Nephron (organoid): ENCODE data around the gene ZNF784.

Experiments used
- H3K27ac Mint-ChIP-seq, 3 experiments: 2 replicates each; pipeline ENCODE4 v1.8.0; 2020; ENCODE audit warnings: mixed read lengths in 3 of 3, mild to moderate bottlenecking in 2 of 3, moderate library complexity in 1 of 3
- H3K27me3 Mint-ChIP-seq: 2 replicates; pipeline ENCODE4 v1.8.0; 2021; ENCODE audit warnings: low read depth, mild to moderate bottlenecking, moderate library complexity, mixed read lengths
- H3K36me3 Mint-ChIP-seq: 2 replicates; pipeline ENCODE4 v1.8.0; 2020; ENCODE audit warnings: low read depth, mixed read lengths
- H3K4me1 Mint-ChIP-seq: 2 replicates; pipeline ENCODE4 v1.8.0; 2020; ENCODE audit warnings: mixed read lengths
- H3K4me3 Mint-ChIP-seq, 3 experiments: 2 replicates each; pipeline ENCODE4 v1.8.0; 2020; ENCODE audit warnings: mild to moderate bottlenecking in 3 of 3, mixed read lengths in 3 of 3, moderate library complexity in 2 of 3
- H3K9me3 Mint-ChIP-seq: 2 replicates; pipeline ENCODE4 v1.8.0; 2020; ENCODE audit warnings: mixed read lengths
- CTCF ChIP-seq, 3 experiments: fragments of 200-600 bp; sonication (generic); IDR thresholded peaks; one replicate each; pipeline ENCODE4 v1.5.0; 2021; ENCODE audit warnings: antibody characterized with exemption in 3 of 3; ENCODE audit not compliant: unreplicated experiment in 3 of 3

ZNF784 gene

DNA sequence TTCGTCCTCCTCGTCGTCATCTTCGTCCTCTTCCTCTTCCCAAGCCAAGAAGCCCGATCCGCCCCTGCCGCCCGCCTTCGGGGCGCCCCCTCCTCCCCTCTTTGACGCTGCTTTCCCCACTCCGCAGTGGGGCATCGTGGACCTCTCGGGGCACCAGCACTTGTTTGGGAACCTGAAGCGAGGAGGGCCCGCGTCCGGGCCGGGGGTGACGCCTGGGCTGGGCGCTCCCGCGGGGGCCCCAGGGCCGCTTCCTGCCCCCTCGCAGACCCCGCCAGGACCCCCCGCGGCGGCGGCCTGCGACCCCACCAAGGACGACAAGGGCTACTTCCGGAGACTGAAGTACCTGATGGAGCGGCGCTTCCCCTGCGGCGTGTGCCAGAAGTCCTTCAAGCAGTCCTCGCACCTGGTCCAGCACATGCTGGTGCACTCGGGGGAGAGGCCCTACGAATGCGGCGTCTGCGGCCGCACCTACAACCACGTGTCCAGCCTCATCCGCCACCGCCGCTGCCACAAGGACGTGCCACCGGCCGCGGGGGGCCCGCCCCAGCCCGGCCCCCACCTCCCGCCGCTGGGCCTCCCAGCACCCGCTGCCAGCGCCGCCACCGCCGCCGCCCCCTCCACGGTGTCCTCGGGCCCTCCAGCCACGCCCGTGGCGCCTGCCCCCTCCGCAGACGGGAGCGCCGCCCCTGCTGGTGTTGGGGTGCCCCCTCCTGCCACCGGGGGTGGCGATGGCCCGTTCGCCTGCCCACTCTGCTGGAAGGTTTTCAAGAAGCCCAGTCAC is 10.2 kb downstream of the ZNF784 start:
- no peaks in the 10 kb centered on the region for H3K9me3 Mint-ChIP-seq
- peaks cover 52% of the 10 kb centered on the region for H3K36me3 Mint-ChIP-seq
- no peak overlapping the region for H3K27ac Mint-ChIP-seq
- no peak overlapping the region for H3K4me3 Mint-ChIP-seq
- TF ChIP-seq CTCF (IDR thresholded peaks at IDR 0.05; ENCODE audit: unreplicated experiment in 3 of 3), result no peak
- H3K27me3 Mint-ChIP-seq, result no peaks in the 10 kb centered on the region
- no peaks in the 10 kb centered on the region for H3K4me1 Mint-ChIP-seq

GRCh38 chr19:55613396-55613795 is 11.0 kb downstream of the ZNF784 start:
- TF ChIP-seq CTCF (IDR thresholded peaks at IDR 0.05; ENCODE audit: unreplicated experiment in 3 of 3), result no peak
- Mint-ChIP-seq H3K36me3 (peaks cover 57% of the 10 kb centered on the region), H3K4me3 (no peak overlapping the region)

DNA sequence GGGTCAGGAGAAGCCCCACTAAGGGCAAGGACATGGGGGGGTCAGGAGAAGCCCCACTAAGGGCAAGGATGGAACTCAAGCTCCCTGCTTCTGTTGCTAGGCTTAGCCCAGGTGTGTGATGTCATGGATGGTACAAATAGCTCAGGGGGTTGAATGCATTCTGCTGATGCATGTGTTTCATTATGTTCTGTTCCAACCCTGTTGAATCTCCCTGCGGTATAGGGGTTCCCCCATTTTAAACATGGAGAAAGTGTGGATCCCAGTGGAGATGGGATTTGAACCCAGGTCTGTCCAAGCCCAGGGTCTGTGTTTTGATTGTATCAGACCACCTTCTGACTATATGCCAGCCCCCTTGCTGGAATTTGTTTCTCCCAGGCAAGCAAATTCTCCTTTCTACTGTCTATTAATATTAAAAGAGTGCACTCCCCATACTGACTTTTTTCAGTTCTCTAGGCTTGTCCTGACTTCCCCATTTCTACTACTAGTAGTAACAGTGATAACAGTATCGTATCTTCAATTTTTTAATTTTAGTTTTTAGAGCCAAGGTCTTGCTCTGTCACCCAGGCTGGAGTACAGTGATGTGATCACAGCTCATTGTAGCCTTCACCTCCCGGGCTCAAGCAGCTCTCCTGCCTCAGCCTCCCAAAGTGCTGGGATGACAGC is 12.3 kb downstream of the ZNF784 start:
- H3K27me3 Mint-ChIP-seq, result no peaks in the 10 kb centered on the region
- TF ChIP-seq CTCF (IDR thresholded peaks at IDR 0.05; ENCODE audit: unreplicated experiment in 3 of 3), result no peak
- no peak overlapping the region for H3K4me3 Mint-ChIP-seq
- H3K4me1 Mint-ChIP-seq, result peaks cover 5% of the 10 kb centered on the region
- peaks cover 58% of the 10 kb centered on the region for H3K36me3 Mint-ChIP-seq
- no peaks in the 10 kb centered on the region for H3K9me3 Mint-ChIP-seq
- H3K27ac Mint-ChIP-seq, result peak overlapping the region in 1 of 3 experiments; percentile 65

More at GRCh38 chr19:55613396-55613795, 11.0 kb downstream of the ZNF784 start:
- Mint-ChIP-seq H3K9me3 (no peaks in the 10 kb centered on the region), H3K27ac (no peak overlapping the region), H3K4me1 (no peaks in the 10 kb centered on the region), H3K27me3 (no peaks in the 10 kb centered on the region)

DNA sequence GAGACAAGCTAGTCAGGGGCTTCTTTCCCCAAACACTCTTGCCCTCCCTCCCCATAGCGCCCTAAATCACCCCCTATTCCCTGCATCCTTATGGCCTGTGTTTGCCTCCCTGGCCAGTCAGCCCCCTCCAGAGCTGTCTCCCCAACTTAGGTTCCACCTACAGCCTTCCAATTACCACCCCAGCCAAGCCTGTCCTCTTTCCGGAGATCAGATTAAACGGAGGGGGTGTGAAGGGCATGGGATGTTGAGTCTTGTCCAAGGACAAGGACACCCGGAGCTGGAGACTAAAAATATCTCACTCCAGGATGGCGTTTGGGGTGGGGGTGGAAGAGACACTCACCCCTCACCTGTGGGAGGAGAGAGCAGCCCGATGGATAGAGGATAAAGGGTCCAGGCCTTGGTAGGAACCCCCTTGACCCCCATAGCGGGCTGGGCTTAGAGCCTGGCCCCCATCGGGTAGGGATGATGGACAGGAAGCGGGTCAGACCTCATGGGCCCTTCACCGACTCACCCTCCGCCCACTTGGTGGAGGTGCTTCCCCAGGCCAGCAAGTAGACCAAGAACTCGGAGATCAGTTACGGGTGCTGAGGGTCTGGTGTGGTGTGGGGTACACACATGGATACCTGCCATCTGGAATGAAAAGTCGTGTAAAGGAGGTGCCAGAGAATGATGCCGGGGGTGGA is 12.9 kb downstream of the ZNF784 start:
- H3K27me3 Mint-ChIP-seq, result no peaks in the 10 kb centered on the region
- peaks cover 12% of the 10 kb centered on the region for H3K4me1 Mint-ChIP-seq
- no peaks in the 10 kb centered on the region for H3K9me3 Mint-ChIP-seq

DNA sequence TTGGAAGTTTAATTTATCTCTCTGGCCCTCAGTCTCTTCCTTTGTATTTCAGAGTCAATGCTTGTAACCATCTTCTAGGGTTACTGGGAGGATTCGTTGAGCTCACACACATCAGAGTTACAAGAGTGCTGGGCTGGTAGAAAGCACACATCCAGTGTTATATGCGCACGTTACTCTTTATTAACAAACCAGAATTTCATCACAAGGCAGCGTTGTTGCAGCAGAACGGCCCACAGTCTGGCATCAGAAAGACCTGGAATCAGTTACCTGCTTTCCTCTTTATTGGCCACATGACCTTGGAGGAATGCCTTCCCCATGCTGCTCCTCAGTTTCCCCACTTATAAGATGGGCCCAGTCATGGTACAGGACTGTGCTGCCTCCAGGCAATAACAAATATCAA is 15.0 kb downstream of the ZNF784 start:
- Mint-ChIP-seq H3K4me3 (peak overlapping the region in 2 of 3 experiments; percentile 16 to 54), H3K27me3 (no peaks in the 10 kb centered on the region), H3K27ac (no peak overlapping the region), H3K9me3 (no peaks in the 10 kb centered on the region), H3K4me1 (peaks cover 21% of the 10 kb centered on the region), H3K36me3 (peaks cover 54% of the 10 kb centered on the region)
- TF ChIP-seq CTCF (IDR thresholded peaks at IDR 0.05; ENCODE audit: unreplicated experiment in 3 of 3), result no peak

More for the DNA sequence above, 12.9 kb downstream of the ZNF784 start:
- Mint-ChIP-seq H3K4me3 (no peak overlapping the region), H3K36me3 (peaks cover 57% of the 10 kb centered on the region), H3K27ac (peak overlapping the region in 1 of 3 experiments; percentile 65)
- no peak for TF ChIP-seq CTCF (IDR thresholded peaks at IDR 0.05; ENCODE audit: unreplicated experiment in 3 of 3)
